ENCODE results near the gene G0S2. TPM values are rescaled to one million over a fixed set of nuclear protein-coding genes. Genes with fewer than 3 reads are reported as not detected.

The G0S2 gene
- total RNA-seq, 5 donors from 2014 or later (not counting 1 experiment from before 2014, with no cell fraction given): 0.32 to 0.60 (median 0.59) TPM; not detected in 2

DNA sequence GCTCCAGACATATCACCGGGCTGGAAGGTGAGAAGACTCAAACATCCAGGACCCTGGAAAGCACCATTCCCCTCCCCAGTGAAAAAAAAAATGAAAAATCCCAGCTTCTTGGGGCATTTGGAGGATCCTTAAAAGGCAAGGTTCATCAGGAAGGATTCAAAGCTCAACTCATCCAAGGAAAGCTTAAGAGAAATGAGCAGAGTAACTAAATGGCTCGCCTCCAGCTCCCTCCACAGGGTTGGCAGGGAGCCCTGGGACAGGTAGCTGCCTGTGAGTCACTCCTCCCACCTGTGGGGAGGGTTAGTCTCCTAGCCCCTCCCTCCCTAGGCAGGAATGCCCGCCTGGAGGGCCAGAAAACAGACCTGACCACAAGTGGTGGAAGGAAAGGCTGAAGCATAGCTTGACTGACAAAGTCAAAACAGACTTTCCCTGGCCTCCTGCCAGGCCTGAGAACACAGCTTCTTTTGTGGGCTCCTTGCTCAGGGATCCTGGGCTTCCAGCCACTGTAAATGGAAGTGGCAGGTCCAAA, 22.3 kb upstream of the G0S2 start:
- Mint-ChIP-seq H3K9me3 (no peaks in the 10 kb centered on the region), H3K4me3 (no peak overlapping the region), H3K27ac (no peak overlapping the region), H3K4me1 (peaks cover 0 to 27% (median 21%) of the 10 kb centered on the region in 3 donors), H3K27me3 (peaks cover 0 to 3% of the 10 kb centered on the region in 2 donors), H3K36me3 (no peaks in the 10 kb centered on the region)
- no CpG with 5 or more reads among the region's 3 CpGs for WGBS (ENCODE audit: insufficient coverage)
- no peaks in the 10 kb centered on the region for H3K36me3 ChIP-seq (ENCODE audit: control insufficient read depth in 2 of 2, extremely low read depth in 1 of 2, insufficient read depth in 1 of 2, low read length in 1 of 2)
- ChIA-PET CTCF (interaction anchor here in 1 of 2 donors (1.0 to 1.4 kb wide), 2 partner anchors 20 to 40 kb away, joined by 3 to 4 read pairs; no protein-coding TSS in a partner anchor), POLR2A (no interaction called here)
- DNase-seq: peak in 2 of 35 experiments; percentile 4 to 8
- no peaks in the 10 kb centered on the region for H3K27me3 ChIP-seq (replicated peaks in 1 of 2; ENCODE audit: control insufficient read depth in 2 of 2, extremely low read depth in 1 of 2, insufficient read depth in 2 of 2, low read length in 1 of 2)
- ATAC-seq (replicated peaks in 1 of 4): peak in 1 of 4 experiments; percentile 26
- H3K9me3 ChIP-seq: no peaks in the 10 kb centered on the region
- peaks cover 0 to 14% of the 10 kb centered on the region in 2 experiments for H3K4me1 ChIP-seq (ENCODE audit: control insufficient read depth in 1 of 2, extremely low read depth in 1 of 2, insufficient read depth in 2 of 2, low read length in 2 of 2)
- no peak overlapping the region for H3K4me3 ChIP-seq (ENCODE audit: control insufficient read depth in 1 of 2, extremely low read depth in 1 of 2, low read length in 1 of 2)
- H3K27ac ChIP-seq (ENCODE audit: low read length): no peak overlapping the region

- no peaks in the 10 kb centered on the region for H3K36me3 Mint-ChIP-seq
- H3K27ac Mint-ChIP-seq: no peak overlapping the region
- Histone ChIP-seq H3K27ac (ENCODE audit: low read length) (no peak overlapping the region), H3K9me3 (no peaks in the 10 kb centered on the region), H3K4me1 (ENCODE audit: control insufficient read depth in 1 of 2, extremely low read depth in 1 of 2, insufficient read depth in 2 of 2, low read length in 2 of 2) (peaks cover 0 to 14% of the 10 kb centered on the region in 2 experiments), H3K36me3 (ENCODE audit: control insufficient read depth in 2 of 2, extremely low read depth in 1 of 2, insufficient read depth in 1 of 2, low read length in 1 of 2) (no peaks in the 10 kb centered on the region), H3K27me3 (replicated peaks in 1 of 2; ENCODE audit: control insufficient read depth in 2 of 2, extremely low read depth in 1 of 2, insufficient read depth in 2 of 2, low read length in 1 of 2) (peaks cover 0 to 2% of the 10 kb centered on the region in 2 experiments), H3K4me3 (ENCODE audit: control insufficient read depth in 1 of 2, extremely low read depth in 1 of 2, low read length in 1 of 2) (no peak overlapping the region)
- ChIA-PET POLR2A (no interaction called here), CTCF (interaction anchor here in 1 of 2 donors (0.6 kb wide), 1 partner anchor 15 kb away, joined by 3 read pairs; no protein-coding TSS in a partner anchor)
- DNase-seq (no peak), ATAC-seq (replicated peaks in 1 of 4) (no peak)
- WGBS (ENCODE audit: insufficient coverage): 84% methylated on average over 5 of the region's 7 CpGs
- peaks cover 0 to 29% (median 21%) of the 10 kb centered on the region in 3 donors for H3K4me1 Mint-ChIP-seq
- H3K4me3 Mint-ChIP-seq: no peak overlapping the region
- no peaks in the 10 kb centered on the region for H3K9me3 Mint-ChIP-seq
- H3K27me3 Mint-ChIP-seq: peaks cover 3 to 4% of the 10 kb centered on the region in 2 donors
These were observed 21.3 kb upstream of the G0S2 start for GRCh38 chr1:209653915-209654351.

GRCh38 chr1:209655411-209656231, 19.6 kb upstream of the G0S2 start:
- WGBS (ENCODE audit: insufficient coverage): 83% methylated on average over 5 of the region's 9 CpGs
- H3K27me3 ChIP-seq (replicated peaks in 1 of 2; ENCODE audit: control insufficient read depth in 2 of 2, extremely low read depth in 1 of 2, insufficient read depth in 2 of 2, low read length in 1 of 2): peaks cover 0 to 2% of the 10 kb centered on the region in 2 experiments
- ATAC-seq (replicated peaks in 1 of 4) (no peak), DNase-seq (no peak)
- H3K4me3 Mint-ChIP-seq: no peak overlapping the region
- no peak overlapping the region for H3K27ac Mint-ChIP-seq
- peaks cover 10 to 28% (median 18%) of the 10 kb centered on the region in 3 donors for H3K4me1 Mint-ChIP-seq
- CTCF ChIA-PET: no interaction called here
- H3K9me3 ChIP-seq: no peaks in the 10 kb centered on the region
- H3K36me3 ChIP-seq (ENCODE audit: control insufficient read depth in 2 of 2, extremely low read depth in 1 of 2, insufficient read depth in 1 of 2, low read length in 1 of 2): no peaks in the 10 kb centered on the region
- peaks cover 0 to 9% of the 10 kb centered on the region in 2 experiments for H3K4me1 ChIP-seq (ENCODE audit: control insufficient read depth in 1 of 2, extremely low read depth in 1 of 2, insufficient read depth in 2 of 2, low read length in 2 of 2)
- H3K4me3 ChIP-seq (ENCODE audit: control insufficient read depth in 1 of 2, extremely low read depth in 1 of 2, low read length in 1 of 2): no peak overlapping the region
- no peaks in the 10 kb centered on the region for H3K36me3 Mint-ChIP-seq
- H3K9me3 Mint-ChIP-seq: no peaks in the 10 kb centered on the region
- peaks cover 3 to 5% of the 10 kb centered on the region in 2 donors for H3K27me3 Mint-ChIP-seq
- H3K27ac ChIP-seq (ENCODE audit: low read length): no peak overlapping the region
- POLR2A ChIA-PET: interaction anchor here in 1 of 2 donors (0.6 kb wide), 1 partner anchor 79 kb away, joined by 3 read pairs; no protein-coding TSS in a partner anchor

DNA sequence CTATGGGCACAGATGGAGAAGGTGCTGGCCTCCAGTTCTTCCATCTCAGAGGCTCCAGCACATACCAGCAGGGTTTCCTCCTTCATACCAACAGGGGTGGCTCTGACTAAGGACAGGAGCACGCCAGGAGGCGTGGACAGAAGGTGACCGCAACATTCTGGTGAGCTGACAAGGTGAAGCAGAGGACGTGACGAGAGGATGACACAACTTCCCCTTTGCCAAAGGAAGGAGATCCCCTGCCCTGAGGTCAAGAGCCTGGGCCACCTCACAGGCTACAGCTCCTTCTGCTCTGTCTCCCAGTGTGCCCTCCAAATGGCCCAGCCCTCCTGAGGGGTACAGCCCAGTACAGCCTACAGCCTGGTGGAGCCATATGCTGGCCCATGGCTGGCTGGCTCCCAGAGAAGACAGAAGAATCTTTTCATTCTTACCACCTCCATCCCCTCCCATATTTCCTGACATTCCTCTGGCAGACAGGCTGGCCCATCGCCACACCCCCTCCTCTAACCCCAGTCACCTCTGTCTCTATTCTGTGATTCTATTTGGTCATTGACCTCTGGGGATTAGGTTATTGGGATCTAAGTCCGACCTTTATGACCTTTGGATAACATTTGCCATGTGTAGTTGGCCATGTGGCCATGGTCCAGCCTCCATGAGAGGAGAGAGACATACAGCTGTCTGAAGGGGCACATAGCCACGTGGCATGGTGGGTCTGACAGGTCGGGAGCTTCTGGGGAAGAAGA, 17.9 kb upstream of the G0S2 start:
- 71% methylated on average over 8 of the region's 9 CpGs for WGBS (ENCODE audit: insufficient coverage)
- peaks cover 3 to 5% of the 10 kb centered on the region in 2 donors for H3K27me3 Mint-ChIP-seq

DNA sequence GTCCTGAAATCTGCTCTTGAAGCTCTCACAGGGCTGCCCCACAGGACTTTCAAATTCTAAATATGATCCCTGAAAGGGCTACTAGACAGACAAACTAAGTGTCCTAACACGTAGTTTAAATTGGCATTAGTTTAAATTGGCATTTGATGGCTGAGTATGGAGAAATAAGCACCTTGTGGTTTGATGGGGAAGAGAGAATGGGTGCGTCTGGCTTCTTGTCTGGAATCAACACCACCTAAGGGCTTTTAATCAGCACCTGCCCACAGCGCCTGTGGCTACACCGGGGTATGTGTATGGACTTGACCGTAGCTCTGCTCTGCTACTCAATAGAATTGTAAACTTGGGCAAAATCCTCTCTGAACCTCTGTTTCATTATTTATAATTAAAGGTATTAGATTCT, 17.3 kb upstream of the G0S2 start:
- ChIA-PET CTCF (no interaction called here), POLR2A (no interaction called here)
- no peak overlapping the region for H3K4me3 ChIP-seq (ENCODE audit: control insufficient read depth in 1 of 2, extremely low read depth in 1 of 2, low read length in 1 of 2)
- no peak overlapping the region for H3K4me3 Mint-ChIP-seq
- no peaks in the 10 kb centered on the region for H3K4me1 ChIP-seq (ENCODE audit: control insufficient read depth in 1 of 2, extremely low read depth in 1 of 2, insufficient read depth in 2 of 2, low read length in 2 of 2)
- no peak for DNase-seq
- 0% methylated on average over 1 of the region's 5 CpGs for WGBS (ENCODE audit: insufficient coverage)
- no peaks in the 10 kb centered on the region for H3K36me3 Mint-ChIP-seq
- no peaks in the 10 kb centered on the region for H3K9me3 Mint-ChIP-seq
- no peak overlapping the region for H3K27ac ChIP-seq (ENCODE audit: low read length)
- no peaks in the 10 kb centered on the region for H3K9me3 ChIP-seq
- H3K36me3 ChIP-seq (ENCODE audit: control insufficient read depth in 2 of 2, extremely low read depth in 1 of 2, insufficient read depth in 1 of 2, low read length in 1 of 2): no peaks in the 10 kb centered on the region
- no peak for ATAC-seq (replicated peaks in 1 of 4)
- no peak overlapping the region for H3K27ac Mint-ChIP-seq
- peaks cover 0 to 2% of the 10 kb centered on the region in 2 experiments for H3K27me3 ChIP-seq (replicated peaks in 1 of 2; ENCODE audit: control insufficient read depth in 2 of 2, extremely low read depth in 1 of 2, insufficient read depth in 2 of 2, low read length in 1 of 2)
- H3K4me1 Mint-ChIP-seq: peaks cover 7 to 13% (median 10%) of the 10 kb centered on the region in 3 donors
- H3K27me3 Mint-ChIP-seq: peaks cover 3 to 5% of the 10 kb centered on the region in 2 donors

More for the DNA sequence above, 17.9 kb upstream of the G0S2 start:
- Mint-ChIP-seq H3K4me1 (peaks cover 7 to 15% (median 10%) of the 10 kb centered on the region in 3 donors), H3K27ac (no peak overlapping the region), H3K36me3 (no peaks in the 10 kb centered on the region), H3K9me3 (no peaks in the 10 kb centered on the region), H3K4me3 (no peak overlapping the region)
- Histone ChIP-seq H3K27me3 (replicated peaks in 1 of 2; ENCODE audit: control insufficient read depth in 2 of 2, extremely low read depth in 1 of 2, insufficient read depth in 2 of 2, low read length in 1 of 2) (peaks cover 0 to 2% of the 10 kb centered on the region in 2 experiments), H3K36me3 (ENCODE audit: control insufficient read depth in 2 of 2, extremely low read depth in 1 of 2, insufficient read depth in 1 of 2, low read length in 1 of 2) (no peaks in the 10 kb centered on the region), H3K27ac (ENCODE audit: low read length) (no peak overlapping the region), H3K4me1 (ENCODE audit: control insufficient read depth in 1 of 2, extremely low read depth in 1 of 2, insufficient read depth in 2 of 2, low read length in 2 of 2) (no peaks in the 10 kb centered on the region), H3K9me3 (no peaks in the 10 kb centered on the region), H3K4me3 (ENCODE audit: control insufficient read depth in 1 of 2, extremely low read depth in 1 of 2, low read length in 1 of 2) (no peak overlapping the region)
- CTCF ChIA-PET: no interaction called here
- POLR2A ChIA-PET: no interaction called here
- DNase-seq (peak in 5 of 35 experiments; percentile 6 to 50 (median 15)), ATAC-seq (replicated peaks in 1 of 4) (no peak)

DNA sequence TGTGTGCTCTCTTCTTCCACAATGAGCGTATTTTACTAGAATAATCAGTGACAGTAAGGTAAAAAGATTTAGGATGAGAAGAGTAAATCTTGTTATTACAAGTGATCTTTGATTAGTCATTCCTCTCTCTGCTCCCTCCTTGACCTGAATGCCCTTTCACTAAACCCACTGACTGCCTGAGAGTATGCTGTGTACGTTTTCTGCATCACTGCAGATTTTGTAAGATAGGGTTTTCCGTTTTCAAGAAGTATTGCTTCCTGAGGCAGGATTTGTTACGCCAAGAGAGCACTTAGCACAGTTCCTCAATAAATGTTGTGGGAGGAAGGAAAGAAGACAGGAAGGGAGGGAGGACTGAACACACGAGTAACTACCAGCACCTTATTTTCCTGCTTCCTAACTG, 15.3 kb upstream of the G0S2 start:
- Mint-ChIP-seq H3K4me1 (peaks cover 7 to 13% (median 10%) of the 10 kb centered on the region in 3 donors), H3K9me3 (no peaks in the 10 kb centered on the region), H3K27me3 (peaks cover 3 to 5% of the 10 kb centered on the region in 2 donors), H3K4me3 (no peak overlapping the region), H3K36me3 (no peaks in the 10 kb centered on the region), H3K27ac (peak overlapping the region in 1 of 2 donors; percentile 10)
- H3K36me3 ChIP-seq (ENCODE audit: control insufficient read depth in 2 of 2, extremely low read depth in 1 of 2, insufficient read depth in 1 of 2, low read length in 1 of 2): no peaks in the 10 kb centered on the region
- no peaks in the 10 kb centered on the region for H3K4me1 ChIP-seq (ENCODE audit: control insufficient read depth in 1 of 2, extremely low read depth in 1 of 2, insufficient read depth in 2 of 2, low read length in 2 of 2)
- no peak overlapping the region for H3K4me3 ChIP-seq (ENCODE audit: control insufficient read depth in 1 of 2, extremely low read depth in 1 of 2, low read length in 1 of 2)
- ChIA-PET POLR2A (no interaction called here), CTCF (no interaction called here)
- H3K27ac ChIP-seq (ENCODE audit: low read length): no peak overlapping the region
- no peak for ATAC-seq (replicated peaks in 1 of 4)
- no peaks in the 10 kb centered on the region for H3K9me3 ChIP-seq
- DNase-seq: peak in 1 of 35 experiments; percentile 5
- 0% methylated on average over 1 of the region's 5 CpGs for WGBS (ENCODE audit: insufficient coverage)
- H3K27me3 ChIP-seq (replicated peaks in 1 of 2; ENCODE audit: control insufficient read depth in 2 of 2, extremely low read depth in 1 of 2, insufficient read depth in 2 of 2, low read length in 1 of 2): peaks cover 0 to 2% of the 10 kb centered on the region in 2 experiments

Data from T-cell (primary cell).